PFSK-1 (cell line): ENCODE measurements around the gene C4A.

Source experiments
- REST ChIP-seq, 2 experiments: IDR thresholded peaks; 2 replicates each; pipeline versions ENCODE4 v1.6.1 to v1.8.0; 2011 to 2012; ENCODE audit warnings: low read depth in 2 of 2, low read length in 2 of 2, control low read depth in 1 of 2, inconsistent platforms in 1 of 2, mild to moderate bottlenecking in 1 of 2, moderate library complexity in 1 of 2; ENCODE audit not compliant: insufficient read depth in 1 of 2
- TAF1 ChIP-seq: IDR thresholded peaks from 2 replicates; pipeline ENCODE4 v1.6.1; 2012; ENCODE audit warnings: low read length, control low read depth, borderline replicate concordance; ENCODE audit not compliant: insufficient read depth

GRCh38 chr6:31935021-31935420 is 46.8 kb upstream of the C4A start:
- TF ChIP-seq REST (IDR thresholded peaks at IDR 0.05; ENCODE audit: insufficient read depth in 1 of 2, low read depth in 2 of 2, low read length in 2 of 2) (no peak), TAF1 (no peak)
